ENCODE data around the gene ADRA2C. TPM values are rescaled to one million over a fixed set of nuclear protein-coding genes. Genes with fewer than 3 reads are reported as not detected.

ADRA2C gene
- total RNA-seq, 1 donor from 2014 or later, result 17.2 TPM

- no peak overlapping the region for H3K4me3 ChIP-seq
- DNase-seq (ENCODE audit: extremely low spot score in 2 of 2), result no peak
- H3K9me3 ChIP-seq, result no peaks in the 10 kb centered on the region
- H3K36me3 ChIP-seq, result no peaks in the 10 kb centered on the region
- intact Hi-C loops (cut with DNase I), result no loop called here
- H3K27me3 ChIP-seq, result no peaks in the 10 kb centered on the region
- H3K4me1 ChIP-seq, result no peaks in the 10 kb centered on the region
- H3K27ac ChIP-seq, result no peak overlapping the region
- TF ChIP-seq CTCF (IDR thresholded peaks at IDR 0.05) (no peak), POLR2A (IDR thresholded peaks at IDR 0.05) (no peak), POLR2AphosphoS5 (IDR thresholded peaks at IDR 0.05; ENCODE audit: insufficient read depth in 1 of 2, low read depth in 1 of 2) (no peak)
Measured at GRCh38 chr4:3803946-3804345, 37.8 kb downstream of the ADRA2C start.

GRCh38 chr4:3805026-3805425 lies 38.8 kb downstream of the ADRA2C start:
- H3K36me3 ChIP-seq, result no peaks in the 10 kb centered on the region
- no peak for TF ChIP-seq POLR2A (IDR thresholded peaks at IDR 0.05)
- TF ChIP-seq CTCF (IDR thresholded peaks at IDR 0.05), result no peak
- TF ChIP-seq POLR2AphosphoS5 (IDR thresholded peaks at IDR 0.05; ENCODE audit: insufficient read depth in 1 of 2, low read depth in 1 of 2), result no peak
- no peak overlapping the region for H3K27ac ChIP-seq
- no peak overlapping the region for H3K4me3 ChIP-seq
- intact Hi-C loops (cut with DNase I), result no loop called here
- no peaks in the 10 kb centered on the region for H3K9me3 ChIP-seq
- H3K27me3 ChIP-seq, result no peaks in the 10 kb centered on the region
- no peaks in the 10 kb centered on the region for H3K4me1 ChIP-seq
- DNase-seq (ENCODE audit: extremely low spot score in 2 of 2), result no peak

- no peaks in the 10 kb centered on the region for H3K4me1 ChIP-seq
- no peaks in the 10 kb centered on the region for H3K27me3 ChIP-seq
- intact Hi-C loops (cut with DNase I), result no loop called here
Measured at GRCh38 chr4:3805731-3806130, 39.5 kb downstream of the ADRA2C start.

GRCh38 chr4:3807311-3807710 lies 41.1 kb downstream of the ADRA2C start:
- DNase-seq (ENCODE audit: extremely low spot score in 2 of 2), result no peak
- Histone ChIP-seq H3K36me3 (no peaks in the 10 kb centered on the region), H3K27ac (no peak overlapping the region), H3K4me1 (no peaks in the 10 kb centered on the region), H3K4me3 (no peak overlapping the region), H3K9me3 (no peaks in the 10 kb centered on the region), H3K27me3 (no peaks in the 10 kb centered on the region)
- intact Hi-C loops (cut with DNase I), result no loop called here
- TF ChIP-seq POLR2AphosphoS5 (IDR thresholded peaks at IDR 0.05; ENCODE audit: insufficient read depth in 1 of 2, low read depth in 1 of 2) (no peak), POLR2A (IDR thresholded peaks at IDR 0.05) (no peak), CTCF (IDR thresholded peaks at IDR 0.05) (no peak)

More at GRCh38 chr4:3805731-3806130, 39.5 kb downstream of the ADRA2C start:
- no peak for DNase-seq (ENCODE audit: extremely low spot score in 2 of 2)
- H3K27ac ChIP-seq, result no peak overlapping the region
- H3K36me3 ChIP-seq, result no peaks in the 10 kb centered on the region
- no peaks in the 10 kb centered on the region for H3K9me3 ChIP-seq
- TF ChIP-seq POLR2AphosphoS5 (IDR thresholded peaks at IDR 0.05; ENCODE audit: insufficient read depth in 1 of 2, low read depth in 1 of 2), result no peak
- no peak for TF ChIP-seq POLR2A (IDR thresholded peaks at IDR 0.05)
- no peak for TF ChIP-seq CTCF (IDR thresholded peaks at IDR 0.05)
- no peak overlapping the region for H3K4me3 ChIP-seq

- Histone ChIP-seq H3K36me3 (no peaks in the 10 kb centered on the region), H3K27me3 (no peaks in the 10 kb centered on the region), H3K4me3 (no peak overlapping the region), H3K27ac (no peak overlapping the region), H3K9me3 (no peaks in the 10 kb centered on the region), H3K4me1 (no peaks in the 10 kb centered on the region)
- TF ChIP-seq POLR2AphosphoS5 (IDR thresholded peaks at IDR 0.05; ENCODE audit: insufficient read depth in 1 of 2, low read depth in 1 of 2), result no peak
- TF ChIP-seq CTCF (IDR thresholded peaks at IDR 0.05), result no peak
- no peak for TF ChIP-seq POLR2A (IDR thresholded peaks at IDR 0.05)
- intact Hi-C loops (cut with DNase I), result no loop called here
- no peak for DNase-seq (ENCODE audit: extremely low spot score in 2 of 2)
Measured at GRCh38 chr4:3807822-3808496, 41.8 kb downstream of the ADRA2C start.
